ENCODE data around the gene LYG2. TPM values are rescaled to one million over a fixed set of nuclear protein-coding genes. Genes with fewer than 3 reads are reported as not detected.
"Not testable (repeated sequence)": the region's sequence is repeated elsewhere in the genome, so short reads cannot be mapped to it uniquely, and the experiment has no call there.

The LYG2 gene
- total RNA-seq, 2 donors from 2014 or later, result not detected

DNA sequence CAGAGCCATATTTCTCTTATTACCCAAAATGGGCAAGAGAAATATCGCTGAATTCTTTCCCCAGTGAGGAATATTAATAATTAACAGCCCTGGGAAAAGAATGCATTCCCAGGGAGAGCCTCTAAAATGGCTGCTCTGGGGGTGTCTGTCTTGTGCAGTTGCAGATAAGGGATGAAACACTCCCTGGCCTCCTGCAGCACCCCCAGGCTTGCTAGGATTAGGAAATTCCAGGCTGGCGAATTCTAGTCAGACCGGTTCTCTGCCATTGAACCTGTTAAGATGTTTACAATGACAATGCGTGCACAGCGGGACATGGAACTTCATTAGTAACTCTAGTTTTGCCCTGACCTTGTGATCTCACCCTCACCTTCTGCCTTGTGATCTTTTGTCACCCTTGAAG is 50.0 kb downstream of the LYG2 start:
- no peak for DNase-seq
- intact Hi-C loops (cut with DNase I), result no loop called here
- ATAC-seq, result no peak

DNA sequence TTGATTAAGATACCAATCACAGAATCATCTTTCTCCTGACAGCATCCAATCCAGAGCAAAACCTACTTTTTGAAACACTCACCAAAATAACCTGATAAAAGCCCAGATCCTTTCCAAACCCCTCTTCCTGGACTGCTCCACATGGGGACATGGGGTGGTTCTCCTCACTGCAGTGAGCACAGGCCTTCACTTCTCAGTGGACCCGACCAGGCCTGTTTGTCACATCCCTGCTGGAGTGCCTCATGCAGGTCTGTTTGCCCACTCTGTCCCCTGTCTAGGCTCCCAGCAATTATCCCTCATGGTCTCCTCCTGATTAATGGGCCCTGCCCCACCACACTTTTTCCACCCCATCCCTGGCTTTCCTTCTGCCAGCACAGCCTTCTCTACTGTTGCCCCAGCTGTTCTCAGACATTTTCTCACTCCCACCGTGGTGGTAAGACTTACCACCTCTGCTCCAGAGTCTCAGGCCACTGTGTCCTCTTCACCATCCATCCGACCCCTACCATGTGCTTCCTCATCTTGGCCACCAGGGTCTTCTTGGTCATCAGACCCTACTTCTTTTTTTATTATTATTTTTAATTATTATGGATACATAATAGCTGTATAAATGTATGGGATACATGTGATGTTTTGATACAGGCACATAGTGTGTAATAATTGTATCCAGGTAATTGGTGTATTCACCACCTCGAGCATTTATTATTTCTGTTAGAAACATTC is 53.3 kb downstream of the LYG2 start:
- intact Hi-C loops (cut with DNase I), result no loop called here
- no peak for DNase-seq
- no peak for ATAC-seq

DNA sequence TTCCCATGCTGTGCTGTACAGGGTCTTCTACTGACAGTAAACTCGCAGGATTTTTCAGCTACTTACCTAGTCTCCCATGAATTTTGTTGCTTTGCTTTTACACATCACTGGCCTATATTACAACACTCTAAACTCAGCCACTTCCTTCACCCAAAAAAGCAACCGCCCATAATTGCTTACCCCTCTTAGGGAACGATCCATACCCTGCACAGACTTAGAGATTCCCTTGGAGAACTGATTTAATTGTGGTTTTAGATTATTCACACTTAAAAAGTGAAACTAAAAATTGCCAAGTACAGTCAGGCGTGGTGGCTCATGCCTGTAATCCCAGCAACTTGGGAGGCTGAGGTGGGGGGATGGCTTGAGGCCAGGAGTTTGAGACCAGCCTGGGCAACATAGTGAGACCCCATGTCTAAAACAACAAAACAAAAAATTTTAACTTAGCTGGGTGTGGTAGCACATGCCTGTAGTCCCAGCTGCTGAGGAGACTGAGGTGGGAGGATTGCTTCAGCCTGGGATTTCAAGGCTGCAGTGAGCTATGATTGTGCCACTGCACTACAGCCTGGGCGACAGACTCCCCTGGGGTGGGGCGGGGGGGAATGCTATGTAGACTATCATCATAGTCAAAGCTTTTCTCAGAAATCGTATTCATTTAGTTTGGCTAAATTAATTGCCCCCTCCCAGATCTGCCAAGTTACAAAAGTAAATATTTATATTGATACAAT is 55.2 kb downstream of the LYG2 start:
- ATAC-seq, result no peak
- intact Hi-C loops (cut with DNase I), result no loop called here
- DNase-seq, result no peak

DNA sequence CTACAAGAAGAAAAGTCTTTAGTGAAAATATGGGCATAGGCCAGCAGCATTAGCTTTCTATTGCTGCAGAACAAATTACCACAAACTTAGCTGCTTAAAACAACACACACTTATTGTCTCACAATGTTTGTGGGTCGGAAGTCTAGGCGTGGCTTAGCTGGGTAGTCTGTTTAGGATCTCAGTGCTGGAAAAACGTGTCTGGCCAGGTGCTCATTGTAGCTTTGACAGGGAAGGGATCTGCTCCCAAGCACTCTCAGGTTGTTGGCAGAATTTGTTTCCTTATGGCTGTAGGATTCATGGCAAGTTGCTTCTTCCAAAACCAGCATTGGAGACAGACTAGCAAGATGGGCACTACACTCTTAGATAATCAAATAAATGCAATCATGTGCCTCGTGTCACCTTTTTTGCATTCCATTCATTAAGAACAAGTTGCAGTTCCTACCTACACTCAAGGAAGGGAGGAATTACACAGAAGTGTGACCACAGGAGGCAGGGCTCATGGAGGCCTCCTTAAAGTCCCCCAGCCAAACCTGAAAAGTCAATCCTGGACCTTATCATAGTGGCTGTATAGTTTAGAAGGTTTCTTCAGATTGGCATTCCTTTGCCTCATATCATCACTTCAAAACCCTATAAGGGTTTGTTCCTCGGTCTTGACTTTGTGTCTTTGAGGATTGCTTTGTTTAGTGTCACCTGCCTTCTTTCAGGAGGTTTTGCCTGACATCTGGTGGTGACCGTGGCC is 57.2 kb downstream of the LYG2 start:
- no peak for DNase-seq
- intact Hi-C loops (cut with DNase I), result no loop called here
- no peak for ATAC-seq

DNA sequence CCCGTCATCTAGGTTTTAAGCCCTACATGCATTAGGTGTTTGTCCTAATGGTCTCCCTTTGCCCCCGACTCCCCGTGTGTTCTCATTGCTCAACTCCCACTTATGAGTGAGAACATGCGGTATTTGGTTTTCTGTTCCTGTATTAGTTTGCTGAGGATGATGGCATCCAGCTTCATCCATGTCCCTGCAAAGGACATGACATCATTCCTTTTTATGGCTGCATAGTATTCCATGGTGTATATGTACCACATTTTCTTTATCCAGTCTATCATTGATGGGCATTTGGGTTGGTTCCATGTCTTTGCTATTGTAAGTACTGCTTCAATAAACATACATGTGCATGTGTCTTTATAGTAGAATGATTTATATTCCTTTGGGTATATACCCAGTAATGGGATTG is 63.1 kb downstream of the LYG2 start:
- intact Hi-C loops (cut with DNase I); ATAC-seq: not testable (repeated sequence)

More for the DNA sequence above, 63.1 kb downstream of the LYG2 start:
- not testable (repeated sequence) for DNase-seq

Other genes with a start within 250 kb of the LYG2 start
- gene C2orf15, start 114.0 kb downstream of the LYG2 start, total RNA-seq, result under 1 TPM in 1 of 2 donors, not detected in 1; 0.26 TPM
- gene TSGA10, start 100.7 kb downstream of the LYG2 start, total RNA-seq, result 1 to 10 TPM; 3.6 to 4.0 TPM
- gene LIPT1, start 100.7 kb downstream of the LYG2 start, total RNA-seq, result 1 to 10 TPM; 6.0 to 7.1 TPM
- 10 to 100 TPM; 16.2 to 17.6 TPM for gene MITD1, start 74.6 kb downstream of the LYG2 start, total RNA-seq
- gene MRPL30, start 74.5 kb downstream of the LYG2 start, total RNA-seq, result 10 to 100 TPM; 25.4 to 25.8 TPM
- gene LYG1, start 45.5 kb upstream of the LYG2 start, total RNA-seq, result under 1 TPM; 0.47 to 0.65 TPM
- 10 to 100 TPM; 16.4 to 24.2 TPM for gene TXNDC9, start 80.7 kb upstream of the LYG2 start, total RNA-seq
- 10 to 100 TPM; 51.7 to 66.9 TPM for gene EIF5B, start 81.7 kb upstream of the LYG2 start, total RNA-seq
- gene REV1, start 234.4 kb upstream of the LYG2 start, total RNA-seq, result 10 to 100 TPM; 31.1 to 31.4 TPM